GM18505 (cell line): Measurements from ENCODE around the gene CCDC88A.
"Not testable (repeated sequence)": the region's sequence is repeated elsewhere in the genome, so short reads cannot be mapped to it uniquely, and the experiment has no call there.

Source experiments
- ATAC-seq: cut with Tn5 transposase; IDR thresholded peaks from one replicate; pipeline ENCODE4 v1.9.1; 2021; ENCODE audit not compliant: unreplicated experiment
- POLR2A ChIP-seq: IDR thresholded peaks from 4 replicates; pipeline ENCODE4 v1.6.1; 2011; ENCODE audit warnings: borderline replicate concordance; ENCODE audit not compliant: insufficient read depth, insufficient read length; ENCODE audit errors: extremely low read depth

The CCDC88A gene

DNA sequence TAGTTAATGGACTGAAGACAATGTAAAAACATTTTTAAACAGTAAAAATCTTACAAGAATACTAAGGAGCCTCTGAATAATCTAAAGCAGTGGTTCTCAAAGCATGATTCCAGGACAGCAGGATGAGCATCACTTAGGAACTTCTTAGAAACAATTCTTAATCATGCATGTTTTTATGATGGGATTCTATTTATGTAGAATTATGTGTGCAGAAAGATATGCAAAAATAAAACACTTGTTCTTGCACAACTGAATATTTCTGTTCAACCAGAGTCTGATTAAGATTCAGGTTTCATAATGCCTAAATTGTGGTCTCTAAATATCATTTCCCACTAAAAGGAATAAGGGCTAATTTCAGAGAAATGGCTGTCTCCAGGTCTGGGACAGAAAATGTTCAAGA, 81.4 kb downstream of the CCDC88A start:
- ATAC-seq: no peak
- TF ChIP-seq POLR2A: no peak

DNA sequence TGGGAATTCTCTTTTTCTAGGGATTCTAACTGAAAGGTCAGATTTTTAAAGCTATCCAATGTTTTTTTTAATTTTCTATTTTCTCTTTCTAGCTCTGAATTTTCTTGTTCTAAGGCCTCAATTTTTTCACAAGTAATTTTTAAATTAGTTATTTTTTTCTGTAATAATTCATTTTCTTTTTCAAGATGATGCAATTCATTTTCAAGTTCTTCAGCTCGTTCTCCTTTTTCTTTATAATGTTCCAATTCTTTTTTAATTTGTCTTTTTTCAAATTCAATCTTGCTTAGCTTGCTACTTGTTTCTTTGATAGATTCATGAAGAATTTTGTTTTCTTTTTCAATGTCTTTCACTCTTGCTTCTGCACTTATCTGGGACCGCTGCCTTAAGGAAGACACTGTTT, 84.9 kb downstream of the CCDC88A start:
- no peak for ATAC-seq
- TF ChIP-seq POLR2A: no peak

DNA sequence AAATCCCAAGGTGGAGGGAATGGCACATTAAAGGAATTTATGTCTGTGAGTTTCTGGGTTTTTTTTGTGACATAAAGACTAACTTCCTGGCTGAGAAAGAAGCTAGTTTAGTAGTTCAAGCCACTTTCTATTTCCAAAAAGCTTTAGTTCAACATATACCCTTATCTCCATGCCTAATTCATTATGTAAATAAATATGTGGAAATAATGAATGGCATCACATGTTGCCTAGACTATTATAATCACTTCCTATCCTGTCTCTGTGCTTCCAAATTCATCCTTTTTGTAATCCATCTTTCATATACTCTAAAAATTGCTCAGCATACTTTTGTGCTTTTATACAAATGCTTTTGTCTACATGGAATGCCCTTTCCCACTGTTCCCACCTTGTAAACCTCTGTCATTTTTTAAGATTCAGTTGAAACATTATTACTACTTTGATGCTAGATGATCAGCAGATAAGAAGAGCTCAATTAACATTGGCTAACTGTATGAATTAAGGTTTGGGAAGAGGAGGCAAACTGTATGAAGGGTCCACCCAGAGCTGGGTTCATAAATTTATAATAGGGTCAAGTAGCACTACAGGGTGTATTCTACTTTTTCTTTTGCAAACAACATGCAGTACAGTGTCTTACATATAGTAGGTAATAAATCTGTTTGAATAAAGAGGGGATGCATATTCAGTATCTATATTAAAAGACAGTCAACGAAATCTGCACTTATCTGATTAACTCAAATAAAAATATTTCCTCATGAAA, 88.9 kb downstream of the CCDC88A start:
- no peak for ATAC-seq
- no peak for TF ChIP-seq POLR2A

DNA sequence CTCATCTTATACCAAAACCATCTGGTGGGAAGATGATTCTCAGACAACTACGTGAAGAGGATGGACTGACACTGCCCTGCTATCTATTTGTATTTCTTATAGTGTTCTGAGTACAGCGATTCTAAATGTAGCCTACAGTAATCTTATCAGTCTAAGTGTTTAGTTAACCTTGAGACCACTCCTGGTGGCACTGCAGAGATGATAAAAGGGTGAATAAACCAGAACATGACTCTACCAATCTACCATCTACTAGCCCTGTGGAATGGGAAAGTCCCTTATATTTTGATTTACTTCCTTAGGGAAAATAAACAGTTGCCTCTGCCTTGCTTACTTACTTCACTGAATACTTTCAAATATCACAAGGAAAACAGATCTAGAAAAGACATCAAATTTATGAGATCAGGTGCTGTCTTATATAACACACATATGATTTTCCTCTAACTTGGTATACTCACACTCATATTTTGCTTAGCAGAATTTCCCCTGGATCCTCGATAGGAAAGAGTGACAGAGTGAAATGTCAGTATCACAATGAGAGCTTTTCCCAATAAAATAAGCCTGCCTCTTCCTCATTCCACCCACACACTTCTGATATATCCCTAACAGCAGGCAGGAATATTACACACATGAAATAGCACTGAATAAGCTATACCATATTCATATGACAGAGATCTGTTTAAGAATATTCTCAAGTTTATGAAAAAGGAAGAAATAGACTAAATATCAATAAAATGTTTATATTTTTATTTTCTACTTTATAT, 92.0 kb downstream of the CCDC88A start:
- no peak for ATAC-seq
- no peak for TF ChIP-seq POLR2A

DNA sequence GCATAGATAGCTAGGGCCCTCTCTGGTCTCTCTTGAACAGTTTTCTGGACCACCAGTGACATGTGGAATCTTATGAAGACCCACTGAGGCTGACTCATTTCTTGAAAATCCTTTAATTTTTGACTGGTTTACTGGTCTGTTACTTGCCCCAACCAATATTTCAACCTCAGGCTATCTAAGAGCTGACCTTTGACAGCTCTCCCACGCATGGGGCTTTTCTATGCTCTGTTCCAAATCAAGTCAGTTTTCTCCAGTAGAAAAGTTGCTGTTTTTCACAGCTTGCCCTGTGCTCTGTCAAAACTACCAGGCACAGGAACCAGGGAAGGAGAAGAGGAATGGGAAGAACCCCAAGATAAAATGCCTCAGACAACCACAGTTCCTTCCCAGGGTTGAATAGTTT, 104.7 kb downstream of the CCDC88A start:
- no peak for ATAC-seq
- no peak for TF ChIP-seq POLR2A

DNA sequence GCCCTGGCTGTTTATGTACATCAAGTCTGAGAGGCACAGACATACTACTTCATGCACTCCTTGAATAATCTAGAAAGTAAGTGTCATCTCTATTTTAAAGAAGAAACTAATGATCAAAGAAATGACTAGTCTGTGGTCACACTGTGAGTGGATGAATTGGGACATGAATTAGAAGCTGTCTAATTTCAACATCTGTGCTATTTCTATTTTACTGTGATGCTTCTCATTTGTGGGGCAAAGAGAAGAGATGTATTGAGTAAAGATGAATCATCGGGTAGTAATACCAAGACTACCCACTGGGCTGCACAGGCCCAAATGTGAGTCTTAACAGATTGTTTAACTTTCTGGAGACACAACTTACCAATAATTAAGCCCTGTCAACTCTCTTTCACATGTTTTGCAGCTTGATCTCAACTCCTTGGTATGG, 108.2 kb downstream of the CCDC88A start:
- no peak for TF ChIP-seq POLR2A
- peak; percentile 89 for ATAC-seq

DNA sequence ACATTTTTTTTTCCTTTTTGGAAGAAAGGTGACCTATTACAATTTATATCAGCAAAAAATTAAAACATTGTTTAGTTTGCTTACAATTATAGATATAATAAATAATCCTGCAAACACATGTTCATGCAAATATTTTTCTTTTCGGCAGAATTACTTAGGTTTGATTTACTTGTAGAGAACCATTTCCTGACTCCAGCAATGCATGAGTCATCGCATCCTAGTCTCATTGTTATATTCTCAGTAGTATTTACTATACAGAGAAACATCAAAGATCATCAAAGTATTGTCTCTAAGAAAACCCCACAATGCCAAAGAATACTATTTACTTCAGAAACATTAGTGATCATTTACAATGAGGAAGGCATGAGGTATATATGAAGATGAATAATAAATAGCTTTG, 110.2 kb downstream of the CCDC88A start:
- ATAC-seq: no peak
- no peak for TF ChIP-seq POLR2A

DNA sequence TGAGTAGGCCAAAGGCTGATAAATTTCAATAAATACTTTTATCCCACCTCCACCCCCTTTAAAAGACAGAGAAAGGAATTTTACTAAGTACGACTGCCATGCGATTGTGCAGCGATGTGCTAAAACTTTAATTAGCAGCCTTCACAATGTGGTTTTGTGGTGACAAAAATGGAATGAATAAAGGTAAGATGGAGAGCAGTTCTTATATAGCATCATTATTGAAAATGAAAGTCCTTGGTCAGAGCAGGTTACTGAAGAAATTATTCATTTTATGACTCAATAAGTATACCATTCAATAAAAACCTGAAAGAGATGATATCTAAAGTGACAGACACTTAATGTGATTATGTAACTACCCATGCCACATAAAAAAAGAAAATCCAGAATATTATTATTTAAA, 117.4 kb downstream of the CCDC88A start:
- ATAC-seq: peak; percentile 66
- no peak for TF ChIP-seq POLR2A

DNA sequence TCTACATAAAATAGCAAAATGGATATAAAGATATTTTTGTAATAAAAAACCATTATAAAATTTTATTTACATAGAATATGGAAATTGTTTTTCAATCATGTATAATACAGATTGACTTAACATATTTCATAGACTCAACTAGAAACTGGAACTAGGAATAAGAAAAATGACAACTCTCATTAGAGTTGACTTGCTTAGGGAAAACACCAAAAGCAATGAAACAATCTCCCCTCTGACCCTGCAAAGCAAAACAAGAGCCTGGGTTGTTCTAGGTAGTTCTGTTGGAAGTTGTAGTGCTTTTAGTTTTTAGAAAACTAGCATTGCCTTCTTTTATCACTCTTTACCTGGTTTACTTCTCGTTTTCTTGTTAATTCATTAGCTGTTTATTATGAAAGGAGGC, 118.4 kb downstream of the CCDC88A start:
- TF ChIP-seq POLR2A: no peak
- ATAC-seq: no peak

DNA sequence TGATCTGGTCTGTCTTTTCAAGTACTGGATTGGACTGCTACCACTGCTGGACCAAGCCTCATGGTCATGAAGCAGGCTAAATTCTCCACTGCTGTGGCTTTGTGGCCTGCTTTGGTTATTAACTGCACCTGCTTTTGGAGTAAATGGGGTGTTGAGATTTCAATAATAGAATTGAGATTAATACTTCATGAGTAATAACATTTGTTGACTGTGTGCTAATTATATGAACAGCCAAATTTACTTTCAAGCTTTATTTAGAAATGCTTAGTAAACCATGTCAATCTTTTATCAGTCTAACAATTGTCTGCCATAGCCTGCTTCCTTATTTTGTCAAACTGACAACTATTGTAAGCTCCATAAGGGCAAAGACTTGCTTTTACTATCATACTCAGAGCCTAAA, 123.3 kb downstream of the CCDC88A start:
- no peak for ATAC-seq
- no peak for TF ChIP-seq POLR2A

DNA sequence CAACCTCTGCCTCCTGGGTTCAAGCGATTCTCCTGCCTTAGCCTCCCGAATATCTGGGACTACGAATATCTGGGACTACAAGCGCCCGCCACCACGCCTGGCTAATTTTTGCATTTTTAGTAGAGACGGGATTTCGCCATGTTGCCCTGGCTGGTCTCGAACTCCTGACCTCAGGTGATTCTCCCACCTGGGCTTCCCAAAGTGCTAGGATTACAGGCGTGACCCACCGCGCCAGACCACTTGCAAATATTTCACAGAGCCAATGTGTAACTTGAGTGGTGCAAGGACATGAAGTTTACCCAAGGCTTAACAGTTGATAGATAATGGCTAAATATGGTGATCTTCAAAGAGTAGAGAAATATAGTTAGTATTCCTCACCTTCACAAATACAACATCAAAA, 136.6 kb downstream of the CCDC88A start:
- no peak for TF ChIP-seq POLR2A
- no peak for ATAC-seq

DNA sequence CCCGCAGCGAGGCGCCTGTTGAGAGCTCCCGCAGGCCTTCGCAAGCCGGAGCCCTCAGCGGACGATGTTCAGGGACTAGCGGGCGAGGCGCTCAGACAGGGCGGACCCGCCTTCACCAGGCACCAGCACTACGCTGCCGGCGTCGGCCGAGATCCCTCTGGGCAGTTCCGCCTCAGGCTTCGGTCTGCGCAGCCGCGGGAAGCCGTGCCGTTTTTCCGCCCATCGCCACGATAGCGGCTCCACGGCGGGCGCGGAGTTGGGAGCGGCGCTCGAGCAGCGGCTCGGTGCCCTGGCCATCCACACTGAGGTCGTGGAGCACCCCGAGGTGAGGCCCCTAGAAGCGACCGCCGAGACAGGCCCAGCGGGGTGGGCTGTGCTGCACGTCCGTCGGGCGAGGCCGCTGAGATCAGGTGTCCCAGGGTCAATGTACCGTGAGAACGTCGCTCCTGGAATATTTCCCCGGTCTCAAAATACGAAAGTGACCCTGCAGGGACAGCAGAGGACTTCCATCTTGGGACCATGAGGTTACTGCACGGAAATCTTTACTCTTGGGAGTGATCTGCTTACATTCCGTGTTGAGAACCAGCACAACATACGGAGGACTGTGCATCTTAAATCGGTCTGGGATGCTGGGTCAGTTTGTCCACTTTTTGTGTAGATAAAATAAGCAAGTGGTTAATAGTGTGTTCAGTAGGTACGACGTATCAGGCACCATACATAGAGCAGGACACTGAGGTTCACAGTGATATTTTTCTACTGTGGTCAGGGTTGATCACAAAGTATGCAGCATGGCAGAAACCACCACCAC, 137.3 kb downstream of the CCDC88A start:
- peak; percentile 92 for TF ChIP-seq POLR2A
- ATAC-seq: peak; percentile 99

DNA sequence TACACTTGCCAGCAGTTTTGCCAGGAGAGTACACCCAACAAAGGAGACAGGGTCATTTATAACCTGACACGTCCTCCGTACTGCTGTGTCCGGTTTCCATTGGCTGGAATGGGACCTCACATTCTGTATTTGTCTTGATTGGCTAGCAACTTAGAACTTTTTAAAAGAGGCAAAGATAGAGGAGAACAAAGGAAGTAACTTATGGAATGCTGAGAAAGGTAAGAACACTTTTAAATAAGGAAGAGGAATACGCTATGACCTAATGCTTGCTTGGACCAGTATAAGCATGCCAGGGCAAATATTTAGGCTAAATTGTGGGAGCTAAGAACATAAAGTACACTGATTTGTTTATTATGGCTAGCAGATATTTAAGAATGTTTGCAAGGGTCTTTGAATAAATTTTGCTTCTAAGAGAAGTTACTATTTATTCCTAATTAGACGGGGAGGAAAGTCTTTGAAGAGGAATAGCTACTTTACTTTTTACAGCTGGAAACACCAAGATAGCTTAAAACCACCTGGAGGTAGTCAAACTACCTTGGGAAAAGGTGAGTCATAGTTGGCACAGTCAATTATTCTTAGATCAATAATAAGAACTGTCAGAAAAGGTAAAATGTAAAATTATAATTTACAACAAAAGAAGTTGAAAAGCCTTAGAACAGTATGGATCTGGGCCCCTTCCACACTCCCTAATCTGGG, 138.7 kb downstream of the CCDC88A start:
- ATAC-seq: not testable (repeated sequence)

DNA sequence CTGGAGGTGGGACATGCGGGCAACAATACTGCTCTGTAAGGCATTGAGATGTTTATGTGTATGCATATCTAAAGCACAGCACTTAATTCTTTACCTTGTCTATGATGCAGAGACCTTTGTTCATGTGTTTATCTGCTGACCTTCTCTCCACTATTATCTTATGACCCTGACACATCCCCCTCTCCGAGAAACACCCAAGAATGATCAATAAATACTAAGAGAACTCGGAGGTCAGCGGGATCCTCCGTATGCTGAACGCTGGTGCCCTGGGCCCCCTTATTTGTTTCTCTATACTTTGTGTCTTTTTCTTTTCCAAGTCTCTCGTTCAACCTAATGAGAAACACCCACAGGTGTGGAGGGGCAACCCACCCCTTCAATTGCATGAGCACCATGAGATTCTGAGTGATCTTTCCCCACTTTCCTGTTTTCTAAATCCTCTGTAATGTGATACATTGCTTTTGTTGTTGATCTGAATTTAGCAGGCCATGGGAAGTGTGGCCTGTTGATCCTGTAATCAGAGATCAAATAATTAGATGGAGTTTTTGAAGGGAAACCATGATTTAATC, 139.7 kb downstream of the CCDC88A start:
- not testable (repeated sequence) for ATAC-seq

DNA sequence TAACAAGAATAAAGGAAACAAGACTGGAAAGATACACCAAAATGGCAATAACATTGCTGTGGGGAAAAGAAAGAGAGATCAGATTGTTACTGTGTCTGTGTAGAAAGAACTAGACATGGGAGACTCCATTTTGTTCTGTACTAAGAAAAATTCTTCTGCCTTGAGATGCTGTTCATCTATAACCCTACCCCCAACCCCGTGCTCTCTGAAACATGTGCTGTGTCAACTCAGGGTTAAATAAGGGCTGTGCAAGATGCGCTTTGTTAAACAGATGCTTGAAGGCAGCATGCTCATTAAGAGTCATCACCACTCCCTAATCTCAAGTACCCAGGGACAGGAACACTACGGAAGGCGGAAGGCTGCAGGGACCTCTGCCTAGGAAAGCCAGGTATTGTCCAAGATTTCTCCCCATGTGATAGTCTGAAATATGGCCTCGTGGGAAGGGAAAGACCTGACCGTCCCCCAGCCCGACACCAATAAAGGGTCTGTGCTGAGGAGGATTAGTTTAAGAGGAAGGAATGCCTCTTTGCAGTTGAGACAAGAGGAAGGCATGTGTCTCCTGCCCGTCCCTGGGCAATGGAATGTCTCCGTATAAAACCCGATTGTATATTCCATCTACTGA, 140.3 kb downstream of the CCDC88A start:
- ATAC-seq: not testable (repeated sequence)
